ENCODE results near the gene RAB28. TPM values are rescaled to one million over a fixed set of nuclear protein-coding genes. Genes with fewer than 3 reads are reported as not detected.
A peak's percentile ranks its signal among the peaks of the same experiment; 100 is the strongest.

Gene RAB28
- polyA plus RNA-seq, 1 of the 3 experiments (the other 2 are of a cell fraction), result 10.5 TPM

GRCh38 chr4:13531625-13531998, 47.5 kb upstream of the RAB28 start:
- Histone ChIP-seq H4K20me1 (ENCODE audit: insufficient read depth) (no peaks in the 10 kb centered on the region), H3K4me1 (ENCODE audit: control insufficient read depth in 1 of 2, insufficient read depth in 2 of 2, low read depth in 1 of 2, low read length in 1 of 2) (no peaks in the 10 kb centered on the region; a peak in 1 of 4 replicates), H2AFZ (ENCODE audit: low read depth) (no peak overlapping the region), H3K4me2 (no peak overlapping the region), H3F3A (replicated peaks; ENCODE audit: insufficient read depth) (peaks cover 3% of the 10 kb centered on the region), H3K9me3 (no peaks in the 10 kb centered on the region), H3K9ac (no peak overlapping the region), H3K9me2 (no peaks in the 10 kb centered on the region), H3K36me3 (replicated peaks in 1 of 2; ENCODE audit: control insufficient read depth in 1 of 2, insufficient read depth in 2 of 2, low read length in 1 of 2) (no peaks in the 10 kb centered on the region), H3K27me3 (ENCODE audit: insufficient read depth) (peaks cover 92% of the 10 kb centered on the region), H3K27ac (ENCODE audit: low read depth in 2 of 2, low read length in 1 of 2) (no peak overlapping the region), H3K79me2 (ENCODE audit: insufficient read depth) (no peaks in the 10 kb centered on the region), H3K4me3 (ENCODE audit: low read depth in 2 of 2, low read length in 1 of 2) (no peak overlapping the region)
- DNase-seq, result no peak
- ChIA-PET CTCF (interaction anchor here (1.2 to 2.2 kb wide), 3 partner anchors 10 to 17 kb away, joined by 3 to 7 read pairs (median 5); no protein-coding TSS in a partner anchor), POLR2A (no interaction called here)
- TF ChIP-seq EZH2phosphoT487 (IDR thresholded peaks at IDR 0.05; ENCODE audit: borderline replicate concordance, low read depth), result no peak
- TF ChIP-seq FOSL2 (IDR thresholded peaks at IDR 0.05; ENCODE audit: borderline replicate concordance, low read depth), result no peak
- TF ChIP-seq, protein P1, sequence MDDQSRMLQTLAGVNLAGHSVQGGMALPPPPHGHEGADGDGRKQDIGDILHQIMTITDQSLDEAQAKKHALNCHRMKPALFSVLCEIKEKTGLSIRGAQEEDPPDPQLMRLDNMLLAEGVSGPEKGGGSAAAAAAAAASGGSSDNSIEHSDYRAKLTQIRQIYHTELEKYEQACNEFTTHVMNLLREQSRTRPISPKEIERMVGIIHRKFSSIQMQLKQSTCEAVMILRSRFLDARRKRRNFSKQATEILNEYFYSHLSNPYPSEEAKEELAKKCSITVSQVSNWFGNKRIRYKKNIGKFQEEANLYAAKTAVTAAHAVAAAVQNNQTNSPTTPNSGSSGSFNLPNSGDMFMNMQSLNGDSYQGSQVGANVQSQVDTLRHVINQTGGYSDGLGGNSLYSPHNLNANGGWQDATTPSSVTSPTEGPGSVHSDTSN (IDR thresholded peaks at IDR 0.05), result no peak
- no peak for TF ChIP-seq FOXJ3 (CRISPR knock-in tag; IDR thresholded peaks at IDR 0.05)
- no peak for TF ChIP-seq SIN3A (IDR thresholded peaks at IDR 0.05; ENCODE audit: borderline replicate concordance, low read depth, low read length)
- no peak for TF ChIP-seq TEAD4 (IDR thresholded peaks at IDR 0.05; ENCODE audit: borderline replicate concordance, insufficient read depth)
- WGBS (ENCODE audit: low lambda C conversion rate), result 65% methylated on average over 8 of the region's 8 CpGs

GRCh38 chr4:13530823-13531624, 46.9 kb upstream of the RAB28 start:
- Histone ChIP-seq H3K9ac (no peak overlapping the region), H3K4me1 (ENCODE audit: control insufficient read depth in 1 of 2, insufficient read depth in 2 of 2, low read depth in 1 of 2, low read length in 1 of 2) (no peaks in the 10 kb centered on the region; a peak in 1 of 4 replicates), H3F3A (replicated peaks; ENCODE audit: insufficient read depth) (peaks cover 3% of the 10 kb centered on the region), H4K20me1 (ENCODE audit: insufficient read depth) (no peaks in the 10 kb centered on the region), H3K36me3 (replicated peaks in 1 of 2; ENCODE audit: control insufficient read depth in 1 of 2, insufficient read depth in 2 of 2, low read length in 1 of 2) (no peaks in the 10 kb centered on the region), H2AFZ (ENCODE audit: low read depth) (no peak overlapping the region), H3K27ac (ENCODE audit: low read depth in 2 of 2, low read length in 1 of 2) (no peak overlapping the region), H3K4me3 (ENCODE audit: low read depth in 2 of 2, low read length in 1 of 2) (no peak overlapping the region), H3K9me2 (no peaks in the 10 kb centered on the region), H3K79me2 (ENCODE audit: insufficient read depth) (no peaks in the 10 kb centered on the region), H3K9me3 (no peaks in the 10 kb centered on the region), H3K27me3 (ENCODE audit: insufficient read depth) (peaks cover 92% of the 10 kb centered on the region), H3K4me2 (no peak overlapping the region)
- ChIA-PET CTCF (interaction anchor here (1.1 to 2.2 kb wide), 6 partner anchors 9 to 679 kb away, joined by 3 to 8 read pairs (median 5); no protein-coding TSS in a partner anchor), POLR2A (no interaction called here)
- 17% methylated on average over 35 of the region's 35 CpGs for WGBS (ENCODE audit: low lambda C conversion rate)
- TF ChIP-seq FOSL2 (IDR thresholded peaks at IDR 0.05; ENCODE audit: borderline replicate concordance, low read depth) (no peak), POLR2AphosphoS5 (IDR thresholded peaks at IDR 0.05; ENCODE audit: low read depth, low read length) (no peak)
- peak; percentile 22 for DNase-seq

All from SK-N-SH (cell line).